H1 (cell line): ENCODE measurements around the gene CD34. TPM values are rescaled to one million over a fixed set of nuclear protein-coding genes. Genes with fewer than 3 reads are reported as not detected.

Experiments used
- ATF2 ChIP-seq: IDR thresholded peaks from 2 replicates; pipeline ENCODE4 v1.6.1; 2012; ENCODE audit warnings: low read length, inconsistent platforms
- BRCA1 ChIP-seq: IDR thresholded peaks from 2 replicates; pipeline ENCODE4 v1.6.1; 2012; ENCODE audit warnings: low read depth, low read length, improper control_type of control experiment
- E2F6 ChIP-seq: IDR thresholded peaks from 2 replicates; pipeline ENCODE4 v1.6.1; 2012; ENCODE audit warnings: inconsistent platforms
- RNF2 ChIP-seq: fragments of 200-900, 300-1000 bp; sonication (generic); IDR thresholded peaks from 2 replicates; pipeline ENCODE4 v1.7.1; 2016; ENCODE audit warnings: borderline replicate concordance, low read depth, mild to moderate bottlenecking, antibody characterized with exemption, low read length; ENCODE audit not compliant: poor library complexity, severe bottlenecking; ENCODE audit errors: missing control alignments
- polyA plus RNA-seq, 7 experiments: library from polyadenylated mRNA; depleted of rRNA in 3 of 7; stranded (reverse) in 5 of 7; unstranded in 2 of 7; fragments of >200 nt in 5 of 7; fragments of 200-250 nt in 2 of 7; gene quantifications; 1 replicate in 5 of 7; 2 replicates in 1 of 7; 4 replicates in 1 of 7; pipeline versions ENCODE4 v1.2.1 to v1.2.3, GENCODE V29; 2011 to 2013; ENCODE audit warnings: missing spikeins in 2 of 7, mixed read lengths in 2 of 7
- total RNA-seq: library from RNA; stranded (reverse); fragmentation: NEBNext Ultra II Directional; extraction: Animal tissue kit (Norgen Biotek cat#: 25700); gene quantifications from 2 replicates; pipeline ENCODE4 v1.2.1, GENCODE V29; 2021

The CD34 gene
- total and polyA plus RNA-seq, 2 of the 8 experiments (the other 6 are each of a cell fraction or from before 2014, with no cell fraction given) = 0.39 to 0.54 TPM

GRCh38 chr1:207869859-207870258, 41.1 kb downstream of the CD34 start (continued):
- no peak for TF ChIP-seq RNF2
- no peak for TF ChIP-seq ATF2
- TF ChIP-seq BRCA1 = no peak
- TF ChIP-seq E2F6 = no peak
